ENCODE results near the gene PDE10A.

PDE10A gene

GRCh38 chr6:165662041-165662748 lies 846 bp downstream of the PDE10A start:
- Histone ChIP-seq H3K36me3 (ENCODE audit: insufficient read depth, low read length) (no peaks in the 10 kb centered on the region), H3K4me3 (ENCODE audit: low read depth in 1 of 2, low read length in 2 of 2) (peak overlapping the region; percentile 31 to 59), H3K27me3 (ENCODE audit: control insufficient read depth in 1 of 2, insufficient read depth in 2 of 2, low read length in 2 of 2) (peaks cover 47 to 65% of the 10 kb centered on the region in 2 donors), H3K4me1 (ENCODE audit: insufficient read depth, low read length) (peaks cover 20% of the 10 kb centered on the region), H3K27ac (ENCODE audit: low read depth, low read length) (no peak overlapping the region), H3K9me3 (ENCODE audit: low read length) (no peaks in the 10 kb centered on the region), H3K9ac (ENCODE audit: low read length) (no peak overlapping the region)

GRCh38 chr6:165661664-165662025 lies 1.4 kb downstream of the PDE10A start:
- Histone ChIP-seq H3K4me3 (ENCODE audit: low read depth in 1 of 2, low read length in 2 of 2) (peak overlapping the region; percentile 31 to 58), H3K36me3 (ENCODE audit: insufficient read depth, low read length) (no peaks in the 10 kb centered on the region), H3K9ac (ENCODE audit: low read length) (no peak overlapping the region), H3K27me3 (ENCODE audit: control insufficient read depth in 1 of 2, insufficient read depth in 2 of 2, low read length in 2 of 2) (peaks cover 41 to 59% of the 10 kb centered on the region in 2 donors), H3K4me1 (ENCODE audit: insufficient read depth, low read length) (peaks cover 20% of the 10 kb centered on the region), H3K27ac (ENCODE audit: low read depth, low read length) (no peak overlapping the region), H3K9me3 (ENCODE audit: low read length) (no peaks in the 10 kb centered on the region)

GRCh38 chr6:165660857-165661663 lies 2.0 kb downstream of the PDE10A start:
- Histone ChIP-seq H3K4me3 (ENCODE audit: low read depth in 1 of 2, low read length in 2 of 2) (peak overlapping the region; percentile 45 to 58), H3K36me3 (ENCODE audit: insufficient read depth, low read length) (no peaks in the 10 kb centered on the region), H3K27me3 (ENCODE audit: control insufficient read depth in 1 of 2, insufficient read depth in 2 of 2, low read length in 2 of 2) (peaks cover 36 to 53% of the 10 kb centered on the region in 2 donors), H3K9me3 (ENCODE audit: low read length) (no peaks in the 10 kb centered on the region), H3K9ac (ENCODE audit: low read length) (no peak overlapping the region), H3K4me1 (ENCODE audit: insufficient read depth, low read length) (peaks cover 20% of the 10 kb centered on the region), H3K27ac (ENCODE audit: low read depth, low read length) (no peak overlapping the region)

GRCh38 chr6:165659945-165660856 lies 2.8 kb downstream of the PDE10A start:
- no peak overlapping the region for H3K27ac ChIP-seq (ENCODE audit: low read depth, low read length)
- H3K4me3 ChIP-seq (ENCODE audit: low read depth in 1 of 2, low read length in 2 of 2) = peak overlapping the region; percentile 50 to 58
- H3K36me3 ChIP-seq (ENCODE audit: insufficient read depth, low read length) = no peaks in the 10 kb centered on the region
- peaks cover 19% of the 10 kb centered on the region for H3K4me1 ChIP-seq (ENCODE audit: insufficient read depth, low read length)
- no peak overlapping the region for H3K9ac ChIP-seq (ENCODE audit: low read length)
- H3K27me3 ChIP-seq (ENCODE audit: control insufficient read depth in 1 of 2, insufficient read depth in 2 of 2, low read length in 2 of 2) = peaks cover 28 to 45% of the 10 kb centered on the region in 2 donors
- no peaks in the 10 kb centered on the region for H3K9me3 ChIP-seq (ENCODE audit: low read length)

GRCh38 chr6:165658395-165659058 lies 4.5 kb downstream of the PDE10A start:
- H3K4me1 ChIP-seq (ENCODE audit: insufficient read depth, low read length) = peaks cover 3% of the 10 kb centered on the region
- no peaks in the 10 kb centered on the region for H3K9me3 ChIP-seq (ENCODE audit: low read length)
- no peaks in the 10 kb centered on the region for H3K36me3 ChIP-seq (ENCODE audit: insufficient read depth, low read length)
- no peak overlapping the region for H3K4me3 ChIP-seq (ENCODE audit: low read depth in 1 of 2, low read length in 2 of 2)
- H3K9ac ChIP-seq (ENCODE audit: low read length) = no peak overlapping the region
- H3K27me3 ChIP-seq (ENCODE audit: control insufficient read depth in 1 of 2, insufficient read depth in 2 of 2, low read length in 2 of 2) = peaks cover 11 to 28% of the 10 kb centered on the region in 2 donors
- no peak overlapping the region for H3K27ac ChIP-seq (ENCODE audit: low read depth, low read length)

- Histone ChIP-seq H3K27me3 (ENCODE audit: control insufficient read depth in 1 of 2, insufficient read depth in 2 of 2, low read length in 2 of 2) (peaks cover 8 to 25% of the 10 kb centered on the region in 2 donors), H3K9me3 (ENCODE audit: low read length) (no peaks in the 10 kb centered on the region), H3K27ac (ENCODE audit: low read depth, low read length) (no peak overlapping the region), H3K36me3 (ENCODE audit: insufficient read depth, low read length) (no peaks in the 10 kb centered on the region), H3K4me3 (ENCODE audit: low read depth in 1 of 2, low read length in 2 of 2) (no peak overlapping the region), H3K4me1 (ENCODE audit: insufficient read depth, low read length) (no peaks in the 10 kb centered on the region), H3K9ac (ENCODE audit: low read length) (no peak overlapping the region)
These were observed 5.7 kb downstream of the PDE10A start for GRCh38 chr6:165657325-165657680.

- Histone ChIP-seq H3K9me3 (ENCODE audit: low read length) (no peaks in the 10 kb centered on the region), H3K9ac (ENCODE audit: low read length) (no peak overlapping the region), H3K4me3 (ENCODE audit: low read depth in 1 of 2, low read length in 2 of 2) (no peak overlapping the region), H3K27ac (ENCODE audit: low read depth, low read length) (no peak overlapping the region), H3K36me3 (ENCODE audit: insufficient read depth, low read length) (no peaks in the 10 kb centered on the region), H3K4me1 (ENCODE audit: insufficient read depth, low read length) (no peaks in the 10 kb centered on the region), H3K27me3 (ENCODE audit: control insufficient read depth in 1 of 2, insufficient read depth in 2 of 2, low read length in 2 of 2) (peaks cover 8 to 25% of the 10 kb centered on the region in 2 donors)
These were observed 6.3 kb downstream of the PDE10A start for GRCh38 chr6:165656581-165657324.

GRCh38 chr6:165655191-165655590 lies 7.8 kb downstream of the PDE10A start:
- Histone ChIP-seq H3K27me3 (ENCODE audit: control insufficient read depth in 1 of 2, insufficient read depth in 2 of 2, low read length in 2 of 2) (peaks cover 0 to 9% of the 10 kb centered on the region in 2 donors), H3K4me1 (ENCODE audit: insufficient read depth, low read length) (no peaks in the 10 kb centered on the region), H3K9me3 (ENCODE audit: low read length) (no peaks in the 10 kb centered on the region), H3K4me3 (ENCODE audit: low read depth in 1 of 2, low read length in 2 of 2) (no peak overlapping the region), H3K36me3 (ENCODE audit: insufficient read depth, low read length) (no peaks in the 10 kb centered on the region), H3K9ac (ENCODE audit: low read length) (no peak overlapping the region), H3K27ac (ENCODE audit: low read depth, low read length) (no peak overlapping the region)

GRCh38 chr6:165654144-165654543 lies 8.9 kb downstream of the PDE10A start:
- H3K4me1 ChIP-seq (ENCODE audit: insufficient read depth, low read length) = no peaks in the 10 kb centered on the region
- no peaks in the 10 kb centered on the region for H3K36me3 ChIP-seq (ENCODE audit: insufficient read depth, low read length)
- H3K4me3 ChIP-seq (ENCODE audit: low read depth in 1 of 2, low read length in 2 of 2) = no peak overlapping the region
- no peak overlapping the region for H3K9ac ChIP-seq (ENCODE audit: low read length)
- H3K27me3 ChIP-seq (ENCODE audit: control insufficient read depth in 1 of 2, insufficient read depth in 2 of 2, low read length in 2 of 2) = no peaks in the 10 kb centered on the region
- no peak overlapping the region for H3K27ac ChIP-seq (ENCODE audit: low read depth, low read length)
- H3K9me3 ChIP-seq (ENCODE audit: low read length) = no peaks in the 10 kb centered on the region

GRCh38 chr6:165653607-165654006 lies 9.4 kb downstream of the PDE10A start:
- Histone ChIP-seq H3K4me3 (ENCODE audit: low read depth in 1 of 2, low read length in 2 of 2) (no peak overlapping the region), H3K9ac (ENCODE audit: low read length) (no peak overlapping the region), H3K27ac (ENCODE audit: low read depth, low read length) (no peak overlapping the region), H3K4me1 (ENCODE audit: insufficient read depth, low read length) (no peaks in the 10 kb centered on the region), H3K27me3 (ENCODE audit: control insufficient read depth in 1 of 2, insufficient read depth in 2 of 2, low read length in 2 of 2) (no peaks in the 10 kb centered on the region), H3K9me3 (ENCODE audit: low read length) (no peaks in the 10 kb centered on the region), H3K36me3 (ENCODE audit: insufficient read depth, low read length) (no peaks in the 10 kb centered on the region)

Measured in muscle layer of colon (tissue), 2 donors.